Smooth muscle cell (in vitro differentiated cells): ENCODE measurements around the gene PLCG1. TPM values are rescaled to one million over a fixed set of nuclear protein-coding genes. Genes with fewer than 3 reads are reported as not detected.

Source experiments
- DNase-seq: peaks from one replicate; lab custom pipeline; 2025; ENCODE audit not compliant: unreplicated experiment; lab: John Stamatoyannopoulos, UW
- H2AFZ ChIP-seq: fragments of 200-600 bp; sonication (generic); 2 replicates; pipeline ENCODE4 v1.6.0; 2016; ENCODE audit warnings: antibody characterized with exemption, low read depth, mild to moderate bottlenecking
- H3F3A ChIP-seq: fragments of 200-600 bp; sonication (generic); 2 replicates; pipeline ENCODE4 v1.6.0; 2017; ENCODE audit warnings: antibody characterized with exemption, low read depth
- H3K27ac ChIP-seq: fragments of 200-600 bp; sonication (generic); 2 replicates; pipeline ENCODE4 v1.5.1; 2016; ENCODE audit warnings: low read depth, mild to moderate bottlenecking
- H3K27me3 ChIP-seq: fragments of 200-600 bp; sonication (generic); 2 replicates; pipeline ENCODE4 v1.6.1; 2016; ENCODE audit warnings: low read depth, mild to moderate bottlenecking
- H3K36me3 ChIP-seq: fragments of 200-600 bp; sonication (generic); 2 replicates; pipeline ENCODE4 v1.5.1; 2016; ENCODE audit warnings: low read depth
- H3K4me1 ChIP-seq: fragments of 200-600 bp; sonication (generic); 2 replicates; pipeline ENCODE4 v1.5.1; 2016; ENCODE audit warnings: low read depth
- H3K4me2 ChIP-seq: fragments of 200-600 bp; sonication (generic); 2 replicates; pipeline ENCODE4 v1.6.0; 2016; ENCODE audit warnings: mild to moderate bottlenecking
- H3K4me3 ChIP-seq: fragments of 200-600 bp; sonication (generic); 2 replicates; pipeline ENCODE4 v1.5.1; 2016; ENCODE audit warnings: mild to moderate bottlenecking
- H3K79me2 ChIP-seq: fragments of 200-600 bp; sonication (generic); 2 replicates; pipeline ENCODE4 v1.6.0; 2016; ENCODE audit warnings: low read depth, mild to moderate bottlenecking
- H3K9ac ChIP-seq: fragments of 200-600 bp; sonication (generic); 2 replicates; pipeline ENCODE4 v1.6.0; 2016; ENCODE audit warnings: low read depth
- H3K9me3 ChIP-seq: fragments of 200-600 bp; sonication (generic); replicated peaks from 2 replicates; pipeline ENCODE4 v1.5.1; 2016; ENCODE audit warnings: low read depth
- H4K20me1 ChIP-seq: fragments of 200-600 bp; sonication (generic); 2 replicates; pipeline ENCODE4 v1.6.0; 2016; ENCODE audit warnings: low read depth
- WGBS: methylation state at CpG from one replicate; pipeline ENCODE4 v1.1.7; 2016; ENCODE audit warnings: low lambda C conversion rate; 5-methylcytosine and 5-hydroxymethylcytosine counted together
- polyA plus RNA-seq: library from polyadenylated mRNA; unstranded; fragments of >200 nt; fragmentation: Nextera tagmentation; extraction: Ambion mirVana; gene quantifications from 2 replicates; pipeline ENCODE4 v1.2.1, GENCODE V29; 2016
- total RNA-seq: library from RNA; depleted of rRNA; stranded (reverse); fragments of >200 nt; gene quantifications from 2 replicates; pipeline ENCODE4 v1.2.3, GENCODE V29; 2014
- TF ChIP-seq, protein P1 (sequence below): fragments of 200-600 bp; sonication (generic); IDR thresholded peaks from 2 replicates; pipeline ENCODE4 v1.5.1; 2017; ENCODE audit warnings: borderline replicate concordance, mild to moderate bottlenecking, antibody characterized with exemption; ENCODE audit not compliant: insufficient read depth, poor library complexity, severe bottlenecking

Gene PLCG1
- total and polyA plus RNA-seq, 2 experiments from 2014 or later = 36.9 to 45.2 TPM

DNA sequence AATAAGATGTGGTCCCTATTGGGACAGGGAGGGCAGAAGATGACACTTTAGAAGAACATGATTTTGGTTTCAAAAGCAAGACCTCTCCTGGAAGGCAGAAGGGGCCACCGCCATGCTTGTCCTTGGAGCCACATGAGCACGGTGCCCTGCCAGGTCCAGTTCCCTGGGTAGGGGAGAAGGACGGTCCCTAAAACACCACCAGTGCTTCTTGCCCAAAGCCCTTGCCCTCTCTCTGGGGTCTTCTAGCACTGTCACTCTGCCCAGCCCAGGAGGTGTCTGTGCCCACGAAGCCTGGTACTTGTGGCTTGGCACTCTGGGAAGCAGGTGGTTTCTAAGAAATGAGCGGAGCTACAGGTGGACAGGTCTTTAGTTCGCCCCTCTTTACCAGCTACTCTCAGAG is 46.0 kb downstream of the PLCG1 start:
- Histone ChIP-seq H3K4me3 (no peak overlapping the region), H3F3A (no peaks in the 10 kb centered on the region), H3K4me2 (no peak overlapping the region), H3K36me3 (no peaks in the 10 kb centered on the region), H3K9me3 (no peaks in the 10 kb centered on the region), H3K79me2 (no peaks in the 10 kb centered on the region), H3K9ac (no peak overlapping the region), H3K27me3 (no peaks in the 10 kb centered on the region), H4K20me1 (no peaks in the 10 kb centered on the region), H2AFZ (no peak overlapping the region), H3K27ac (no peak overlapping the region), H3K4me1 (peaks cover 5% of the 10 kb centered on the region)
- WGBS = 96% methylated on average over 6 of the region's 6 CpGs
- no peak for DNase-seq
- TF ChIP-seq, protein P1, sequence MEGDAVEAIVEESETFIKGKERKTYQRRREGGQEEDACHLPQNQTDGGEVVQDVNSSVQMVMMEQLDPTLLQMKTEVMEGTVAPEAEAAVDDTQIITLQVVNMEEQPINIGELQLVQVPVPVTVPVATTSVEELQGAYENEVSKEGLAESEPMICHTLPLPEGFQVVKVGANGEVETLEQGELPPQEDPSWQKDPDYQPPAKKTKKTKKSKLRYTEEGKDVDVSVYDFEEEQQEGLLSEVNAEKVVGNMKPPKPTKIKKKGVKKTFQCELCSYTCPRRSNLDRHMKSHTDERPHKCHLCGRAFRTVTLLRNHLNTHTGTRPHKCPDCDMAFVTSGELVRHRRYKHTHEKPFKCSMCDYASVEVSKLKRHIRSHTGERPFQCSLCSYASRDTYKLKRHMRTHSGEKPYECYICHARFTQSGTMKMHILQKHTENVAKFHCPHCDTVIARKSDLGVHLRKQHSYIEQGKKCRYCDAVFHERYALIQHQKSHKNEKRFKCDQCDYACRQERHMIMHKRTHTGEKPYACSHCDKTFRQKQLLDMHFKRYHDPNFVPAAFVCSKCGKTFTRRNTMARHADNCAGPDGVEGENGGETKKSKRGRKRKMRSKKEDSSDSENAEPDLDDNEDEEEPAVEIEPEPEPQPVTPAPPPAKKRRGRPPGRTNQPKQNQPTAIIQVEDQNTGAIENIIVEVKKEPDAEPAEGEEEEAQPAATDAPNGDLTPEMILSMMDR = no peak

DNA sequence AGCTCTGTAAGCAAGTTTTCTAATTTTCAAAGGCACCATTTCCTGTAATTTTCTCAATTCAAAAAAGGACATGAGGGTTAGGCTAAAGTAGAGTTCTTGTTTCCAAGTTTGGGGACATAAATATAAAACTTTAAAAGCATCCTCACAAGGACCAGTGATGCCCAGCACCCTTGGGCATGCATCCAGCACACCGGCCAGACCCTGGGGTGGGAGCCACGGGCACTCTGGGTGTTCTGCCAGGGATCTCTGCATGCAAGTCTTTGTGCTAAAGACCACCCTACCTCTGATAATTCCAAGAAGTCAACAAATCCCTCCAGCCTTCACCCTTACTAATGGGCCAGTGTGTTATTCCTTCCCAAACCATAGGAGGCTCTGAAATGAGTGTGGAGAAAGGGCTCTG is 46.5 kb downstream of the PLCG1 start:
- no peaks in the 10 kb centered on the region for H4K20me1 ChIP-seq
- no peaks in the 10 kb centered on the region for H3F3A ChIP-seq
- WGBS = 95% methylated on average over 2 of the region's 2 CpGs
- no peaks in the 10 kb centered on the region for H3K36me3 ChIP-seq
- no peak overlapping the region for H3K4me3 ChIP-seq
- no peaks in the 10 kb centered on the region for H3K79me2 ChIP-seq
- H2AFZ ChIP-seq = no peak overlapping the region
- no peaks in the 10 kb centered on the region for H3K9me3 ChIP-seq
- H3K4me1 ChIP-seq = peaks cover under 1% of the 10 kb centered on the region
- H3K27ac ChIP-seq = no peak overlapping the region
- H3K27me3 ChIP-seq = no peaks in the 10 kb centered on the region
- no peak for DNase-seq
- TF ChIP-seq, protein P1 = no peak
- no peak overlapping the region for H3K4me2 ChIP-seq
- no peak overlapping the region for H3K9ac ChIP-seq

DNA sequence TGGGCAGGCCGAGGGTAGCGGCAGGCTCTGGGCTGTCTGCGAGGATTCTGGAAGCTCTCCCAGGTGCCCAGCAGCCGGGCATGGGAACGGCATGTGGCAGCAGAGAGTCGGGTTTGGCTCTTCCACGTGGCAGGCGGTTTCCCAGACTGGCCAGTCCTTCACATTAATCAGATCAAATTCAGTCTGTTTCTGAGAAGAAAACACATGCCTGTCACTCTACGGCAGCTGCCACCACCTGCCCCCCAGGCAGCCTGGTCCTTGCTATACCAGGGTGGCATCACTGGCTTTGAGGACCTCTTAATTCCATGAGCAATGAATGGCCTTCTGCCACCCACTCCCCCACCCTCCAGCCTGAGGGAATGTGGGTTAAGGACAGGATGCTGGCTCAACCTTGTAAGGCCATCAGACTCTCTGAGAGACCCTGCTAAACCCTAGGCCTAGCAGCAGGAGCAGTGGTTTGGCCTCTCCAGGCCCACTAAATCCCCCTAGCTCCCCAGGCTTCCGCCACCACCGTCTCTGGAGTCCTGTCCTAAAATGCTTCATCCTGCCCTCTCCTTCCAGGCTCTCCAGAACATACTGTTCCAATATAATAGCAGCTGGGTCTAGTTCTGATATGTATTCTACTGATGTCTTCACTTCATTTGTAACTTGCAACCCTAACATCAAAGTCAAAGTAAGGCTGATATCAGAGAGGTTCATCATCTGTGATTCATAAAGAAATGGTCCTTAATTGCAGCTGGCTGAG is 47.8 kb downstream of the PLCG1 start:
- TF ChIP-seq, protein P1 = no peak
- no peaks in the 10 kb centered on the region for H4K20me1 ChIP-seq
- H3K27ac ChIP-seq = no peak overlapping the region
- no peaks in the 10 kb centered on the region for H3K79me2 ChIP-seq
- H3K4me1 ChIP-seq = no peaks in the 10 kb centered on the region
- no peaks in the 10 kb centered on the region for H3F3A ChIP-seq
- H3K4me2 ChIP-seq = no peak overlapping the region
- no peak for DNase-seq
- 96% methylated on average over 11 of the region's 11 CpGs for WGBS
- no peak overlapping the region for H2AFZ ChIP-seq
- H3K4me3 ChIP-seq = no peak overlapping the region
- H3K27me3 ChIP-seq = no peaks in the 10 kb centered on the region
- no peak overlapping the region for H3K9ac ChIP-seq
- peaks cover 3% of the 10 kb centered on the region for H3K9me3 ChIP-seq
- no peaks in the 10 kb centered on the region for H3K36me3 ChIP-seq

DNA sequence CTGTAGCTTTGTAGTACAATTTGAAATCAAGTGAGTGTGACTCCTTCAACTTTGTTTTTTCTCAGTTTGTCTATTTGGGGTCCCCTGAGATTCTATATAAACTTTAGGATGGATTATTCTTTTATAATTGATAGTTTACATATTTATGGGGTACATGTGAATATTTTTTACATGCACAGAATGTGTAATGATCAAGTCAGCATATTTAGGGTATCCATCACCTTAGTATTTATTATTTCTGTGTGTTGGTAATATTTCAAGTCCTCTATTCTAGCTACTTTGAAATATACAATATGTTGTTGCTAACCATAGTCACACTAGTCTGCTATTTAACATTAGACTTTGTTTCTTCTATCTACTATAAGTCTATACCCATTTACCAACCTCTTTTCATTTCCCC is 50.3 kb downstream of the PLCG1 start:
- H3F3A ChIP-seq = no peaks in the 10 kb centered on the region
- H4K20me1 ChIP-seq = no peaks in the 10 kb centered on the region
- peaks cover 3% of the 10 kb centered on the region for H3K9me3 ChIP-seq
- H3K9ac ChIP-seq = no peak overlapping the region
- no peaks in the 10 kb centered on the region for H3K4me1 ChIP-seq
- H3K36me3 ChIP-seq = no peaks in the 10 kb centered on the region
- H3K27ac ChIP-seq = no peak overlapping the region
- TF ChIP-seq, protein P1 = no peak
- H3K79me2 ChIP-seq = no peaks in the 10 kb centered on the region
- no peak overlapping the region for H3K4me2 ChIP-seq
- DNase-seq = no peak
- H3K27me3 ChIP-seq = no peaks in the 10 kb centered on the region
- no peak overlapping the region for H2AFZ ChIP-seq
- no peak overlapping the region for H3K4me3 ChIP-seq
